MCF 10A (cell line): ENCODE data around the gene PBX1. TPM values are rescaled to one million over a fixed set of nuclear protein-coding genes. Genes with fewer than 3 reads are reported as not detected.

Experiments
- BruUV-seq: library from RNA; stranded (reverse); fragments of 400-500 nt; replicated peaks from 2 replicates; lab custom pipeline; 2021; lab: Mats Ljungman, UMichigan
- CTCF ChIA-PET: fragments of 300-600 bp; sonication (Branson Sonifier 250); formaldehyde crosslinking; extraction: SDS; loops from one replicate; lab custom pipeline; 2021; ENCODE audit warnings: antibody characterized with exemption, inconsistent platforms; lab: Yijun Ruan, JAX
- POLR2A ChIA-PET: fragments of 300-600, 350-650 bp; sonication (Branson Sonifier 250); formaldehyde crosslinking; extraction: SDS; loops from one replicate; lab custom pipeline; 2020; ENCODE audit warnings: antibody characterized with exemption, inconsistent platforms; lab: Yijun Ruan, JAX
- DNase-seq: peaks from one replicate; pipeline ENCODE4 v3.0.0-alpha.2; 2018; ENCODE audit not compliant: unreplicated experiment
- H3K27ac Mint-ChIP-seq: one replicate; pipeline ENCODE4 v1.8.0; 2022; ENCODE audit warnings: mild to moderate bottlenecking, low read depth, mixed read lengths; ENCODE audit not compliant: unreplicated experiment
- H3K27me3 Mint-ChIP-seq: one replicate; pipeline ENCODE4 v1.8.0; 2022; ENCODE audit warnings: mixed read lengths; ENCODE audit not compliant: insufficient read depth, unreplicated experiment
- H3K36me3 Mint-ChIP-seq: one replicate; pipeline ENCODE4 v1.8.0; 2022; ENCODE audit warnings: mild to moderate bottlenecking, moderate library complexity, mixed read lengths; ENCODE audit not compliant: insufficient read depth, unreplicated experiment
- H3K4me1 Mint-ChIP-seq: one replicate; pipeline ENCODE4 v1.8.0; 2022; ENCODE audit warnings: mixed read lengths; ENCODE audit not compliant: insufficient read depth, unreplicated experiment
- H3K4me3 Mint-ChIP-seq: one replicate; pipeline ENCODE4 v1.8.0; 2022; ENCODE audit warnings: mild to moderate bottlenecking, moderate library complexity, mixed read lengths; ENCODE audit not compliant: unreplicated experiment
- H3K9me3 Mint-ChIP-seq: one replicate; pipeline ENCODE4 v1.8.0; 2022; ENCODE audit warnings: mixed read lengths; ENCODE audit not compliant: unreplicated experiment
- intact Hi-C: fragments of 100-400 bp; cut with micrococcal nuclease; formaldehyde crosslinking; loops from 2 replicates; pipeline ENCODE4 v1.14.1; 2022
- total RNA-seq: library from RNA; stranded (reverse); gene quantifications from 2 replicates; pipeline ENCODE4 v1.2.3, GENCODE V29; 2022
- TF ChIP-seq, protein P1 (sequence below): fragments of 200-600 bp; IDR thresholded peaks from one replicate; pipeline ENCODE4 v1.8.0; 2022; ENCODE audit warnings: antibody characterized with exemption, mild to moderate bottlenecking; ENCODE audit not compliant: unreplicated experiment

The PBX1 gene
- total RNA-seq, 1 experiment from 2014 or later: 5.8 TPM

DNA sequence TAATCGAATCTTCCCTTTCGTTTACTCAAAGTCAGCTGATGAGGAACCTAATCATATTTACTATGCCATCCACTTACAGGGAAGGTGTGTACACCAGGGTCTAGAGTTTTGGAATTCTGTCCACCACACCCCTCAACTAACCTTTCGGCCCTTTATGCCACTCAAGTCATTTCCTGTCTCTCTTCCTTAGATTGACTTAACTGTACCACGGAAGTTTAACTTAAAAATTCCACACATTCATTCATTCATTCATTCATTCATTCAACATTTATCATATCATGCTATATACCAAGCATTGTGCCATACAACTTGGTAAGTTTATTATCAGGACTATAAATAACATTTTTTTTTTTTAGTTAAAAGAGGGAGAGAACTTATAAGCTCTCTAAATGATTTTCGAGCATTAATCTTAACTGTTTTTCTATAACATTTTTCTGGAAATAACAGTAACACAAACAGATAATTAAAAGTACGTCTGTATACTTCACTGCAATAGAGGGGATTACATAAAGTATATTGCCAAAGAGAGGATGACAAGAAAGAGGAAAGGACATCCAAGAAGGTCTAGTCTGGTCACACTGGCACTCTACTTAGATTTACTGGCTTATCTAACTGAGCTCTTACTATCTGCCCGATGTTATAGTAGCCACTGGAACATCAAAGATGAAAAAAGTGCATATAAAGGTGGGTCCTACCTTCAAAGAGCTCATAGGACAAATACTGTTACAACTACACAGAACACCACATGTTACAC, 243.7 kb downstream of the PBX1 start:
- Mint-ChIP-seq H3K27ac (no peak overlapping the region), H3K27me3 (no peaks in the 10 kb centered on the region), H3K36me3 (no peaks in the 10 kb centered on the region), H3K9me3 (no peaks in the 10 kb centered on the region), H3K4me1 (no peaks in the 10 kb centered on the region), H3K4me3 (no peak overlapping the region)
- POLR2A ChIA-PET: no interaction called here
- DNase-seq: no peak
- CTCF ChIA-PET: interaction anchor here (0.6 to 2.1 kb wide), 5 partner anchors 15 to 1483 kb away, joined by 3 to 14 read pairs (median 3); no protein-coding TSS in a partner anchor
- no TSS peak for BruUV-seq
- intact Hi-C loops: no loop called here
- TF ChIP-seq, protein P1, sequence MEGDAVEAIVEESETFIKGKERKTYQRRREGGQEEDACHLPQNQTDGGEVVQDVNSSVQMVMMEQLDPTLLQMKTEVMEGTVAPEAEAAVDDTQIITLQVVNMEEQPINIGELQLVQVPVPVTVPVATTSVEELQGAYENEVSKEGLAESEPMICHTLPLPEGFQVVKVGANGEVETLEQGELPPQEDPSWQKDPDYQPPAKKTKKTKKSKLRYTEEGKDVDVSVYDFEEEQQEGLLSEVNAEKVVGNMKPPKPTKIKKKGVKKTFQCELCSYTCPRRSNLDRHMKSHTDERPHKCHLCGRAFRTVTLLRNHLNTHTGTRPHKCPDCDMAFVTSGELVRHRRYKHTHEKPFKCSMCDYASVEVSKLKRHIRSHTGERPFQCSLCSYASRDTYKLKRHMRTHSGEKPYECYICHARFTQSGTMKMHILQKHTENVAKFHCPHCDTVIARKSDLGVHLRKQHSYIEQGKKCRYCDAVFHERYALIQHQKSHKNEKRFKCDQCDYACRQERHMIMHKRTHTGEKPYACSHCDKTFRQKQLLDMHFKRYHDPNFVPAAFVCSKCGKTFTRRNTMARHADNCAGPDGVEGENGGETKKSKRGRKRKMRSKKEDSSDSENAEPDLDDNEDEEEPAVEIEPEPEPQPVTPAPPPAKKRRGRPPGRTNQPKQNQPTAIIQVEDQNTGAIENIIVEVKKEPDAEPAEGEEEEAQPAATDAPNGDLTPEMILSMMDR: no peak

DNA sequence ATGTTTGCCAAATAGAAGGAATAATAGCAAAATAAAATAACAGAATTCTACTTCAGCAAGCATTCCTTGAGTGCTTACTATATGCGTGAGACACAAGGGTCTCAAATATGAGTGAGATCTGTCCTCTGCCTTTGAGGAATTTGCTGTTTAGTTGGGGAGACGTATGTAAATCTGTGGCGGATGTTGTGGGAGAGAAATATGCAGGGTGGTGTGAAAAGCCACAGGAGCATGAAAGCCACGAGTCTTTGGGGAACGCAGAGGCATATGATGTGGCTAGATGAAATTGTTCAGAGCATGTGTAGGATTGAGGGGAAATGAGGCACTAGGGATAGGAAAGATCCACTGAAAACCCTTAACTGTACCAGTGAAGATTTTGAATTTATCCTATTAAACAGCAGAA, 244.4 kb downstream of the PBX1 start:
- H3K27me3 Mint-ChIP-seq: no peaks in the 10 kb centered on the region
- BruUV-seq: no TSS peak
- H3K27ac Mint-ChIP-seq: no peak overlapping the region
- no peak for DNase-seq
- POLR2A ChIA-PET: no interaction called here
- H3K36me3 Mint-ChIP-seq: no peaks in the 10 kb centered on the region
- intact Hi-C loops: no loop called here
- CTCF ChIA-PET: interaction anchor here (0.6 to 1.8 kb wide), 5 partner anchors 16 to 1482 kb away, joined by 3 to 4 read pairs (median 3); no protein-coding TSS in a partner anchor
- H3K4me3 Mint-ChIP-seq: no peak overlapping the region
- H3K9me3 Mint-ChIP-seq: no peaks in the 10 kb centered on the region
- TF ChIP-seq, protein P1: no peak
- H3K4me1 Mint-ChIP-seq: no peaks in the 10 kb centered on the region

DNA sequence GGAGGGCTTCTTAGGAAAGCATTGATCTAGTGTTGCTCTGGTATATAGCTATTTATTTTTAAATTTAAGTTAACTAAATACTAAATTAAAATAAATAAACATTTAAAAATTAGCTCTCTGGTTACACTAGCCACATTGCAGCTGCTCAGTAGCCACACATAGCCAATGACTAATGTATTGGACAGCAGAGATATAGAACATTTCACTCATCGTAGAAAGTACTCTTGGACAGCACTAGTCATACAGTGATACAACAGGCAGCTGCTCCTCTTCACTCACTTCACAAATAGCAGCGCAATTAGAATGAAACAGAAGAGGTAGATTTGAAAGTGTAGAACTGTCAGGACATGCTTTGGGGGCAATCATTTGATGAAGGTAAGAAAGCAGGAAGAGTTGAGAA, 245.4 kb downstream of the PBX1 start:
- no peak overlapping the region for H3K27ac Mint-ChIP-seq
- H3K4me3 Mint-ChIP-seq: no peak overlapping the region
- DNase-seq: no peak
- POLR2A ChIA-PET: no interaction called here
- intact Hi-C loops: no loop called here
- TF ChIP-seq, protein P1: no peak
- BruUV-seq: no TSS peak
- no peaks in the 10 kb centered on the region for H3K9me3 Mint-ChIP-seq
- CTCF ChIA-PET: interaction anchor here (0.6 to 2.0 kb wide), 10 partner anchors 9 to 731 kb away, joined by 3 to 9 read pairs (median 3); no protein-coding TSS in a partner anchor
- H3K4me1 Mint-ChIP-seq: no peaks in the 10 kb centered on the region
- H3K36me3 Mint-ChIP-seq: no peaks in the 10 kb centered on the region
- no peaks in the 10 kb centered on the region for H3K27me3 Mint-ChIP-seq

GRCh38 chr1:164805399-164805798, 246.4 kb downstream of the PBX1 start:
- H3K4me1 Mint-ChIP-seq: no peaks in the 10 kb centered on the region
- ChIA-PET CTCF (interaction anchor here (0.6 to 2.0 kb wide), 9 partner anchors 9 to 268 kb away, joined by 3 to 9 read pairs (median 3); no protein-coding TSS in a partner anchor), POLR2A (no interaction called here)
- no peaks in the 10 kb centered on the region for H3K36me3 Mint-ChIP-seq
- no TSS peak for BruUV-seq
- H3K9me3 Mint-ChIP-seq: no peaks in the 10 kb centered on the region
- TF ChIP-seq, protein P1: no peak
- no peaks in the 10 kb centered on the region for H3K27me3 Mint-ChIP-seq
- intact Hi-C loops: no loop called here
- H3K4me3 Mint-ChIP-seq: no peak overlapping the region
- no peak for DNase-seq
- no peak overlapping the region for H3K27ac Mint-ChIP-seq
